LoVo (cell line): ENCODE results near the gene C2CD3.
"Not testable (repeated sequence)": the region's sequence is repeated elsewhere in the genome, so short reads cannot be mapped to it uniquely, and the experiment has no call there.

Source experiments
- DNase-seq: peaks from one replicate; pipeline ENCODE4 v3.0.0-alpha.2; 2016; ENCODE audit warnings: low spot score

C2CD3 gene

DNA sequence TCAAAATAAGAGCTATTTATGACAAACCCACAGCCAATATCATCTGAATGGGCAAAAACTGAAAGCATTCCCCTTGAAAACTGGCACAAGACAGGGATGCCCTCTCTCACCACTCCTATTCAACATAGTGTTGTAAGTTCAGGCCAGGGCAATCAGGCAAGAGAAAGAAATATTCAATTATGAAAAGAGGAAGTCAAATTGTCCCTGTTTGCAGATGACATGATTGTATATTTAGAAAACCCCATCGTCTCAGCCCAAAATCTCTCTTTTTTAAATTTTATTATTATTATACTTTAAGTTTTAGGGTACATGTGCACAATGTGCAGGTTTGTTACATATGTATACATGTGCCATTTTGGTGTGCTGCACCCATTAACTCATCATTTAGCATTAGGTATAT is 107.2 kb downstream of the C2CD3 start:
- not testable (repeated sequence) for DNase-seq

DNA sequence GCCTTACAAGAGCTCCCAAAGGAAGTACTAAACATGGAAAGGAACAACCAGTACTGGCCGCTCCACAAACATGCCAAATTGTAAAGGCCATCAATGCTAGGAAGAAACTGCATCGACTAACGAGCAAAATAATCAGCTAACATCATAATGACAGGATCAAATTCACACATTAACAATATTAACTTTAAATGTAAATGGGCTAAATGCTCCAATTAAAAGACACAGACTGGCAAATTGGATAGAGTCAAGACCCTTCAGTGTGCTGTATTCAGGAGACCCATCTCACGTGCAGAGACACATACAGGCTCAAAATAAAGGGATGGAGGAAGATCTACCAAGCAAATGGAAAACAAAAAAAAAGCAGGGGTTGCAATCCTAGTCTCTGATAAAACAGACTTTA is 109.2 kb downstream of the C2CD3 start:
- not testable (repeated sequence) for DNase-seq

DNA sequence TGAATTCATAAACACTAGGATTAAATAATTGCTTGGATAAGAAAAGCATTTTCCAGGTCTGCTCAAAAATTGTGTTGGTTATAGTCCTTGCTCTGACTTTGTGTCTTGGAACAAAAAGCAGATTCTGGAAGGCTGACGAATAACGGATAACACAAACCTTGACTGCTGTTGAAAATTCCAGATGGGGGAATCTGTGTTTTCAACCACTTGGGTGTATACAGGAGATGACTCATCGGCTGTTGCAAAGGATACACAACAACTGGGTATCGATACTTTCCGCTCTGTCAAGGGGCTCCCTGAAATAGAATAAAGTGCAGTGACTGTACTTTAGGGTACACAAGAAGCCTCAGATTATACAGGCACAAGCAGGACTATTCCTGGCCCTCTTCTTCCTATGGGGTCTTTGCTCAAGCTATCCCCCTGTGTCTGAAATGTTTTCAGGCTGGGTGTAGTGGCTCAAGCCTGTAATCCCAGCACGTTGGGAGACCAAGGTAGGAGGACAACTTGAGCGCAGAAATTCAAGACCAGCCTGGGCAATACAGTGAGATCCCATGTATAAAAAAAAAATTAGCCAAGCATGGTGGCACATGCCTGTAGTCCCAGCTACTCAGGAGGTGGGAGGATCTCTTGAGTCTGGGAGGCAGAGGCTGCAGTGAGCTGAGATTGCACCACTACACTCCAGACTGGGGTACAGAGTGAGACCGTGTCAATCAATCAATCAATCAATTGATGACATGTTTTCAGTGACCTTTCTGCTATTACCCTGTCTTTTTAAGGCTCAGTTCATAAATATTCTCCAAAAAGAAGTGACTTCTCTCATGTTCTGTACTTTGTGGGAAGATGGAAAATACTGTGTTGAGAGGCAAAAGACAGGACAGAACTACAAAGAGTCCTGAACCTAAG is 113.3 kb downstream of the C2CD3 start:
- no peak for DNase-seq

DNA sequence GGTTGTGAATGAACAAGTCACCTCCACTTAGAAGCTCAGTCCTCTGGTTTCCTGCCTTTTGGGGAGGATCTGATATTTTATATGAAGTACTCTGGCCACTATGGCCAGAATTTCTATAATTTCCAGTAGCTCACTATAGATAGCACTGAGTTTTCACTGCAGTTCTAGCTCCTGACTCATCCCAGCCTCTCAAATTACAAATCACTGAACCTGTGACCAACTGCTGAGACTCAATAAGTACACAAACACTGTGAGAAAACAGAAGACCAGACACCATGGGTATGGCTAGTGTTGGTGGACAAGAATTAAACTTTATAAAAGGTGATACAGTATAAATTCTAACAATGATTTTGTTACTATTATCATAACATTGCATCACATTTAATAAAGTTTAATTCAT is 114.9 kb downstream of the C2CD3 start:
- DNase-seq: no peak

DNA sequence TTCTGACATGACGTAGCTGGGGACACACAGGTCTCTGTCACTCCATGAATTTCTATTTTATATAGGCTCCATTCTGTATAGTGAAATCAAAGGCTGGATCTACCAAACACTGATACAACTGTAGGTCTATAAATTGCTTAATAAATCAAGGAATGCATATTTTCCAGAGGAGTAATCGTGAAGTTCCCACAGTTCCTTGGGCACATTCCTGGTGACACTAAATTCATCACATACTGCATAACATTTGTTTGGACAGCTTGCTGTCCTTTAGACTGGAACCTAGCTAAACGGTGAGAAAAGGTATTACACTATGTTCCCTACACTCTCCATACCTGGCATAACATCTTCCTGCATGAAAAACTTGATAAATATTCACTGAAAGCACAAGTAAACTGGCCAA is 120.3 kb downstream of the C2CD3 start:
- DNase-seq: no peak

DNA sequence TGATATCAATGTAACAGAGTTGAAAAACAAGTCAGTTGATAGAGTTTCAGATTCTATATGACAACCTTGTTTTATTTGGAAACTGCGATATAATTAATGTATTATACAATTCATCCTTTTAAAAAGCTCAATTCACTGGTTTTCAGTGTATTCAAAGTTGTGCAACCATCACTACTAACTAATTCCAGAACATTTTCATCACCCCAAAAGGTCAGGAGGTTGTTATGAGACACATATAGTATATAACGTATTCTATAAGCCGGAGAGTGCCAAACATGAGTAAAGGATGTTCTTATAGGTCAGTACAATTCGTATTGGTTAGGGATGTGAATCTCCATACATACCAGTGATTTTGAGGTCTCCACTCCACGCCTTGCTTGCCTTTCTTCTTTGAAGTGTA is 121.8 kb downstream of the C2CD3 start:
- no peak for DNase-seq

DNA sequence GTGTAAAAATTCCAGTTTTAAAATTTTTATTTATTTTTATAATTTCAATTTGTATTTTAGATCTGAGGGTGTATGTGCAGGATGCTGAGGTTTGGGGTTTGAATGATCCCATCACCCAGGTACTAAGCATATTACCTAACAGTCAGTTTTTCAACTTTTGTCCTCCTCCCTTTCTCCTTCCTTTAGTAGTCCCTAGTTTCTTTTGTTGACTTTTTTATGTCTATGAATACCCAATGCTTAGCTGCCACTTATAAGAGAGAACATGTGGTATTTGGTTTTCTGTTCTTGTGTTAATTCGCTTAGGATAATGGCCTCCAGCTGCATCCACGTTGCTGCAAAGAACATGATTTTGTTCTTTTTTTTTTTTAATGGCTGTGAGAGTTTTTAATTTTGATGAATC is 126.3 kb downstream of the C2CD3 start:
- no peak for DNase-seq

DNA sequence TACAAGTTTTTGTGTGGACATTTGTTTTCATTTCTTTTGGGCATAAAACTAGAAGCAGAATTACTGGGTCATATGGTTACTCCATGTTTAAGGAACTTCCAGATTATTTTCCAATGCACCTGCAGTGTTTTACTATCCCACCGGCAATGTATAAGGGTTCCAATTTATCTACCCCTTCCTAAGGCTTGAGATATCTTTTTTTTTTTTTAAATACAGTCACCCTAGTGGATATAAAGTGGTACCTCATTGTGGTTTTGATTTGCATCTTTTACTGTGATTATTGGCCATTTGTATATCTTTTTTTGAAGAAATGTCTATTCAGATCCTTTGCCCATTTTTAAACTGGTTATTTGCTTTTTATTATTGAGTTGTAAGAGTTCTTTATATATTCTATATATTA is 127.4 kb downstream of the C2CD3 start:
- no peak for DNase-seq

DNA sequence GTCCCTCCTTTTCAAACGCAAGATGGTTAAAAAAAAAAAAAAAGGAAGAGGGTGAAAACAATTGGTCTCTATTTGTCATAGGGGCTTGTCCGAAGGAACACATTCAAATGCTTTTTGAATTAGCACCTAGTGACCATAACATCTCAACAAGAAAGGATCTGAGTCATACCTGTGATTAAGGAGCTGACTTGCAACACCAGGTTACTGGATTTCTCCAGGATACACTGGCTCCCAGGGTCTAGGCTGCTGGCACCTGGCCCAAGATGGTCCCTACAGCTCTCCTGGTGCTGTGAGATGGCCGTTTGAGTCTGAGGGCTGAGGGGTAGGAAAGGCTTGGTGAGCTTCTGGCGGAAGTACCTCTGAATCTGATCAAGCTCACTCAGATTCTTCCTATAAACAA is 133.5 kb downstream of the C2CD3 start:
- DNase-seq: no peak

DNA sequence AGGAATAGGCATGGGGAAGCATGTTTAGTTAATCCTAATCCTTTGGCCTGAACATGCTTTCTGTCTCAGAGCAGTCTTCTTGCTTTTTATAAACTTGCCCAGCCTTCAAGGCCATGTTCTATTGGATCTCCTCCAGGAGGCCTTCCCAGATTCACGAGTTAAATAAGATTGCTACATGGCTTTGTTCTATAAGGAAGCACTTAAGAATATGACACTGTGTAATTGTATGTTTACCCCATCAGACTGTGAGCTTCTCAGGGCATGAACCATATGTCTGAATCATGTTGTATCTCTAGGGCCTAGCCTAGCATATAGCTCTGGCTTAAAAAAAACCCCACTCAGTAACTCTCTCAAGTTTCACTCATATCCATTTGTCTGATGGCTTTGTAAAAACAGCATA is 135.5 kb downstream of the C2CD3 start:
- DNase-seq: no peak

DNA sequence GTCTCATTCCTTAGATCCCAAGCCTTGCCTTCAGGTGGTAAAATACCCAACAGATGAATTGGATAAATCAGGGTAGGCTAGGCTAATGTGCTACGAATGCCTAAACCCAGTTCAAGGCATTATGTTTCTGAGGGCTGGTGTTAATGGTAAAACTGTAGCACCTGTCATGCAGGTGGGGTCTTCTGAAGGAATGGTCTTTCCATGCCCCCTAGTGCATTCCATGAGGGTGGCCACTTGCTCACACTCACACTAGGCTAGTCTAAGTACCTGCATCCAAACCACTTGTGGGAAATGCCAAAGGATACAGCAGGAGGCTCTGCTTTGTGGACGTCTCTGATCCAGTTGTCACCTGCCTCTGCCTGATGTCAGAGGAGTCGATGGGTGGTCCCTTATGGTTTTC is 137.8 kb downstream of the C2CD3 start:
- no peak for DNase-seq

DNA sequence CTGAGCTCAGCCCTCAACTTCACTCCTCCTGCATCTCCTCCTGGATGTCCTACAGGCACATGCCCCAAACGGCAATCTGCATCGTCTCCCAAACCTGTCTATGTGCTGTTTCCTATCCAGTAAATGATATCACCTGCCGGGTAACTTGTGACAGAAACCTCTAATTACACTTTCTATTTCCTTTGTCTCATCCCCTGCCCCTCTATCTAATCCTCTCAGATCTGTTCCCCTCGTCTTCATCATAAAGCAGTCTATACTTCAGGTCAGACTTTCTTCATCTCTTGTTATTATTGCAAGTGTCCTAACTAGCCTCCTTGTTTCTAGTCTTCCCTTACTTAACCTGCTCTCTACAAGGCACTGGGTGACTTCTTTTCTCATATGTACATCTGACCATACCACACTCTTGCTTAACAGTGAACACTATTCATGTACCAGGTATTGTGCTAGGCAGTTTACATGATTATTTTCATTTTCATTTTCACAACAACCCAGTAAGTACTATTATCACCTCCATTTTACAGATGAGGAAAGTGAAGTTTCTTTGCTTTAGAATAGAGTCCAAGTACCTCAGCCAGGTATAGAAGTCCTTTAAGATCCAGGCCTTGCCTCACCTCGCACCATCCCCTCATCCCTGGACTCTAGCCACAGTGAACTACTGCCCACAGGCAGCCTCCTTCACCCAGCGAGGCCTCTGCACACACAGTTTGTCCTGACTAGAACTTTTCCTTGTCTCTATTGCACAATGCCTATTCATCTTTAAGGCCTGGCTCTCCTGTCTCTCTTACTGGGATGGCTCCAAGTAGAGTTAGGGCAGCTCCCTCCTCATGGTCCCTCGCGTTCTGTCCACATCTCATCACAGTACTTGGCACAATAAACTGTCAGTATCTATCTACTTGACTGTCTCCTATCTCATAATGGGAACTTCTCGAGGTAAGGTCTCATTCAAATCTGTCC is 139.8 kb downstream of the C2CD3 start:
- DNase-seq: no peak

DNA sequence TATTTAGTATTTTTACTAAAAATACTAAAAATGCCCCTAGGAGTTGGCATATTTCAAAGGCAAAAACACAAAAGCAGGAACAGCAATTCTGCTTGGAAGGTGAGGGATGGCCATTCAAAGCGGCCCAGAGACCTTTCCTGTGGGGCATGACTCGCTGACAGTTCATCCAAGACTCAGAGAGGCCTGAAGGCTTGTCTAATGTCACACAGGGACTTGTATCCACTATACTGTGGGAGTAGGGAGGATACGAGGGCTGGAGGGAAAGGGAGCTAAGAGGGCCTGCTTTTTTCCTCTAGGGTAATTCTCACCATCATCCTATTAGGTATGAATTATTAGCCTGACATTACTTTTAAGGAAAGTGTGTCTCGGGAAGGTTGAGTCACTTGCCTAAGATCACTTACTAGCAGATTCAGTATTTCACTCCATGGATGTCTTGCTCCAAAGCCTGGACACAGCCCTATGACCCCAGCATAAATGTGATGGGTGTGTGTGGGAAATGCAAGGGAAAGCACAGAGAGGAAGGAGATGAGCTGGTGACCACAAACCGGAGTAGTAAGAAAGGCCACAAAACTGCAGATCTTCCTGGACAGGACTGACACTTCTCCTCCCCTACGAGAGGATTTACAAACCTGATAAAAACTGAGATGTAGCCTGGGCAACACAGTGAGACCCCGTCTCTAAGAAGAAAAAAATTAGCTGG is 145.2 kb downstream of the C2CD3 start:
- no peak for DNase-seq

DNA sequence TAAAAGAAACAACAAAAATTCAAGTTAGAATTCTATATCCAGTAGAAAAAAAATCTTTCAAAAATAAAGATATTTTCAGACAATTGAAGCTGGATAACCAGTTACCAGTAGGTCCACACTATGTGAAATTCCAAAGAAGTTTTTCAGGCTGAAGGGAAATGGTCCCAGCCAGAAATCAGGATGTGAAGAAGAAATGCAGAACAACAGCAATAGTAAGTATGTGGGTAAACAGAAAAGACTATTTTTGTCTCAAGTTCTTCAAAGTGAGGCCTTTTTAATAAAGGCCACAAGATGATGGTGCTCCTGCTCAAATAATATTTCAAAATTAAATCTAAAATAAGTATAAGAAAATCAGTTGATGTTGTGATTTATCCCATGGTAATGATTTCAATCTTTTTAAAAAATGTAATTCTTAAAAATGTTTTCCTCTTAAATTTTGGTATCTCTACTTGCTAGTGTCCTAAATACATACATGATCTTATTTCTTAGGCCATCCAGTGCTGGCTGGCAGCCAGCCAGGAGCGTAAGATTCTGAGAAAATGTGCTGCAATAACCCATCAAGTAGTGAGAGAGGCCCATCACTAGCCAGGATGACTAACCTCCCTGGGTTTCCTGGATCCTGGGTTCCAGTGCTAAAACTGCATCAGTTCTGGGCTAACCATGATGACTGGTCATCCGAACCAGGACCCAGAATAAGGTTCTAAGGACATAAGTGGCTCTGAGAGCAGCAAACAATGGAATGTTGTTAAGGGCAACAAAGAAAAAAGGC is 146.4 kb downstream of the C2CD3 start:
- no peak for DNase-seq

DNA sequence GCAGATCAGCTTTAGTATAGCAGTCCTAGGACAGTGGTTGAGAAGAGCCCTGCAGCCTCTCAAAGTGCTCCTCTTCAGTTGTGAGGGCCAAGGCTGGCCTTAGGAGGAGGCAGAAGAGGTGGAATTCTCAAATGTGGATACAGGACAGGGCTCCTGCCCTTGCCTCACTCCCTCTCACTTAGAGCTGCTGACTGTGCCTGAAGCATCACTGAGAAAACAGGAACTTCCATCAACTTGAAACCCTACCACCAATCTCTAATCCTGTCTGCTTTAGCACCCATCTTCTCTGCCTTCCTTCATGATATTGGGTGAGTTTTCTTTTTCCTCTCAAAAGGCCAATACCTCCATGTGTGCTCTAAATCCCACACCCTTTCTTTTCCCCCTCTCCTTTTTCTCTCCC is 147.5 kb downstream of the C2CD3 start:
- no peak for DNase-seq

DNA sequence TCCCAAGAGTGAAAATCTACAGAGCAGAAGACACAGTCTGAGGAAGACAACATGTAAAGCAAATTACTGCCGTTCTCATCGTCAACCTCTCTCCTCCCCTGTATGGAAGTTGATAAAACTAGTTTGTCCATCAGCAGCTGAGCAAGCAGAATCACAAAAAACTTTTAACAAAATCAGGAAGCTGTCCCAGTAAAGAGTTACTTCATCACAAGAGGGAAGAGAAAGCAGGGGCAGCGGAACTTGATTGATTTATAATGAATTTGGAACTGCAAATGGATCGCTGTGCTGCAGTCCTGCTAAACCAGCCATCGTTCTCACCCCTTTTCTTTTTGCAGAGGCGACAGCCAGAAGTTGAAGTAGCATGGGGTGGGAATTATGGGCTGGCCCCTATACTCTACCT is 148.3 kb downstream of the C2CD3 start:
- DNase-seq: no peak

DNA sequence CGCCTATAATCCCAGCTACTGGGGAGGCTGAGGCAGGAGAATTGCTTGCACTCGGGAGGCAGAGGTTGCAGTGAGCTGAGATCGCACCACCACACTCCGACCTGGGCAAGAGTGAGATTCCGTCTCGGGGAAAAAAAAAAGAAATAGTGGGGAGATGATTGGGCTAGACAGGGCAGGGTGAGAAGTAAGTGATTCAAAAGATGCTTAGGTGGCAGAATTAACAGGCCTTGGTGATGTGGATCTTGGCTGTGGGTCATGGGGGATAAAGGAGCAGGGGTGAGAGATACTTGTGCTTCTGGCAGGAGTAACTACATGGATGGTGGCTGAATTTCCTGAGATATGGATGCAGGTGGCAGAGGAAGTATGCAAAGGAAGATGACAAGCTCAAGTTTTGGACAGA is 148.8 kb downstream of the C2CD3 start:
- DNase-seq: no peak

DNA sequence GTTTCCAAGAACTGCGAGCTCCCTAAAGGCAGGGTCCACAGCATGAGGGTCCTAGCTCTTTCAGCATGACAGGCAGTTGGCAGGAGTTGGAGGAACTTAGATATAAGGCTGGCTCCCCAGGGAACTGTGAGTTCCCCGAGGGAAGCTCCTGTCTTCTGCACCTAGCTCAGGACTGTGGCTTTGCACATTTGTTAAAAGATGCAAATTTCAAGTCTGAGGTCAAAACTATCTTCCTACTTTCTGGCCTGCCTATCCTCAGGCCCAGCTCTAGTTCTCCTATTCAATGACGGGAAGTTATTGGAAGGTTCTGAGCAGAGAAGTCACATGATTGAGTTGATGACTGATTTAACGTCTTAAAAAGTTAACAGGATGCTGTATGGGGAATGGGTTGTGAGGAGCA is 150.3 kb downstream of the C2CD3 start:
- DNase-seq: no peak

DNA sequence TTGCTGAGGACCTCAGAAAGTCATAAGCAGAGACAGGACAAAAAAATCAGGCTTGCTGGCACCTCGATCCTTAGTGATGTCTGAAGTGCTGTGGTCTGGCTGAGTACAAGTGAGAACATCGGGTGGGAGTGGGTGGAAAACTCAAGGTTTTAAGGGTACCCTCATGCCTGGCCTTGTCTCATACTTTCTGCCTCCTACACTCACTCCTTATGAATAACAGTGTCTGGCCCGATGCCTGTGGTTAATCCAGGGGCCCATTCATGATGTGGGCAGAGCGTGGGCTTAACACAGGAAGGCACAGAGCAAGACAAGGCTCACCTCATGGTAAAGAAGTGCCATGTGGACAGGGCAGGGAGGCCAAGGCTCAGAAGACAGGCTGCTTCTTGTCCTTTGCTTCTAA is 150.9 kb downstream of the C2CD3 start:
- no peak for DNase-seq

DNA sequence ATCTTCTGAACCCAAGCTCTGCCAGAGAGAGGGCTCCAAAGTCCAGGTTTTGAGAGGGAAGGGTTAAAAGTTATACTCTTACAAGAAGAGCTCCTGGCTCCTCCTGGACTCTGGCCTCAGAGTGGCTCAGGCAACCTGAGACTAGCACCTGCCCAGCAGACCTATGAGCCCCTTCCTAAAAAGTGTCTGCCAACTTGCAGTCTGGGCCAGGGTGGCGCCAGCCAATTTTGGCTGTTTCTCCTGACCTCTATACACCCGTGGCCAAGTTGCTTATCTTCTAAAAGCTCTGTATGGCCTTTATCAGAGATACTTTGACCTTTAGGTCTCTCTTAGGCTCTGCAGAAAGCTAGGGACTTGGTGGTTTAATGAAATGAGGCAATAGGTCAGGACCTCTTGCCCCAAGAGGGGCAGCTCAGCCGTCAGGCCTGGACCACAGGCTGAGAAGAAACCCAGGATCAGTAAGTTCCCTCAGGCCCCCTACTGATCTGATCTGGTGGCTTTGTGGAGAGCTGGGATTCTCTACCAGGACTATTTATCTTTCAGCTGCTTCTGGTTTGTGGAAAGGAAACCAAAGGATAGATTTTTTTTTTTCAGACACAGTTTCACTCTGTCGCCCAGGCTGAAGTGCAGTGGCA is 151.6 kb downstream of the C2CD3 start:
- DNase-seq: no peak

DNA sequence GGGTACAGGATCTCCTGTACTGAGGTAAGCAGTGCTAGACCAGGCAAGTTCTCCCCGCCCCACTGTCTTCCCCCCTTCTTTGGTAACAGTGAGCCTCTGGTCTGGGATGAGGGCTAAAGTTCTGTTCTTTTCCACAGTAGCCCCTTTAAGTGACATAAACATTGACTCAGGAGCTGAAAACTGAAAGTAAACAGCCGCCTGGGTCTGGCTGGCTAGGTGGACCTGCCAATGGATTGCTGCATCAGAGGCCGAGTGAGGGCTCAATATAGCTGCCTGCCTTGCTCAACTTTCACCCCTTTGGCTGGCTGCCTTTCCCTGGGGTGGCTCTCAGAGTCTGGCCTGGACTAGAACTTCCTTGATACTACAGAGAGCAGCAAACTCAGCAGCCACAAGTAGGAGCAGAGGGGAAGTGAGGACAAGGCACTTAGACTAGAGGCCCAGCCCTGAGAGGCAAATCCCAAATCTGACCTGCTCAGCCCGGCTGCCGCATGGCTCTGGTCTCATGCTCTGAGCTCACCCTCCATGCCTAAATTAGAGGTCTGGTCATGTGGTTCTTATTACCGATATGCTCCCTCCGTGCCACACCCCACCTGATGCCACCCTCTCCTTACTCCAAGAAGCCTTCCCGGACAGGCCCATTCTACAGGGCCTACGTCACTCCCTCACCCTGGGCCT is 152.3 kb downstream of the C2CD3 start:
- DNase-seq: peak; percentile 57
